Endothelial cell of coronary artery (primary cell): ENCODE data around the gene IST1. TPM values are rescaled to one million over a fixed set of nuclear protein-coding genes. Genes with fewer than 3 reads are reported as not detected.

Experiments used
- total RNA-seq: library from RNA; depleted of rRNA; stranded (reverse); fragments of >200 nt; gene quantifications from 2 replicates; pipeline ENCODE4 v1.2.3, GENCODE V29; 2014

The IST1 gene
- total RNA-seq: 133 and 151 TPM in 2 replicates

DNA sequence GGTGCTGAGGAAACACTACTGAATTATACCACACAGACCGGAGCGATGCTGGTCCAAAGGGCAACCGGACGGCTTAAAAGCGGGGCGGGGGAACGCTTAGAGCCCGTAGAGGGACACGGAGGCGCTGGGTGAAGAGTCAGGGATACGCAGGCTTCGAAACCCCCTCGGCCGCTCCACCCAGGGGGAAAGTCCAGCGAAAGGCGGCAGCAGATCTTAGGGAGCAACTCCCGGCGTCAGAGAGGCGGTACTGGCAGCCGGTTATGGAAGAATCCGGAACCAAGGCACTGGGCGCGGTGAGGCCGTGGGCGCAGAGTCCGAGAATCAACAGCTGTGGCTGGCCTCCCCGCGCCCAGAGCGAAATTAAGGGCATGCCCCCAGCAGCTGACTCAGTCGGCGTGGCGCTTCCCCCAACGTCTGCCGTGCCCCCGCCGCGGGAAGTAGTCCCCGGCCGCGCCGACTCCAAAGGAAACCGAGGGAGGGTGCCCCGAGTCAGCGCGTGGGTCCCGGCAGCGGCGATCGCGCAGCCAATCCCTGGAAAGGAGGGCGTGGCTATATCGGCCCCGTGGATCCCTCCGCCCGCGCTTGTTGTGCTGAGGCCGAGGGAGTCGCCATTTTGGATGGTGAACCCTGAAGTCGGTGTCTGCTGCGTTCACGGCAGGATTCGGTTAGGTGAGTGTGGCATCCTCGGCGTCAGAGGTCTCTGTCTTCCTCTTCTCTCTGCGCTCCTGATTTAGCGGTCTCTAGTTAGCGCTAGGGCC is at the start of gene IST1:
Gene IST1, plus strand, starts transcription at position 611 of the 758 bp plus-strand sequence. CDS start 20,110 bp downstream, outside the sequence.

DNA sequence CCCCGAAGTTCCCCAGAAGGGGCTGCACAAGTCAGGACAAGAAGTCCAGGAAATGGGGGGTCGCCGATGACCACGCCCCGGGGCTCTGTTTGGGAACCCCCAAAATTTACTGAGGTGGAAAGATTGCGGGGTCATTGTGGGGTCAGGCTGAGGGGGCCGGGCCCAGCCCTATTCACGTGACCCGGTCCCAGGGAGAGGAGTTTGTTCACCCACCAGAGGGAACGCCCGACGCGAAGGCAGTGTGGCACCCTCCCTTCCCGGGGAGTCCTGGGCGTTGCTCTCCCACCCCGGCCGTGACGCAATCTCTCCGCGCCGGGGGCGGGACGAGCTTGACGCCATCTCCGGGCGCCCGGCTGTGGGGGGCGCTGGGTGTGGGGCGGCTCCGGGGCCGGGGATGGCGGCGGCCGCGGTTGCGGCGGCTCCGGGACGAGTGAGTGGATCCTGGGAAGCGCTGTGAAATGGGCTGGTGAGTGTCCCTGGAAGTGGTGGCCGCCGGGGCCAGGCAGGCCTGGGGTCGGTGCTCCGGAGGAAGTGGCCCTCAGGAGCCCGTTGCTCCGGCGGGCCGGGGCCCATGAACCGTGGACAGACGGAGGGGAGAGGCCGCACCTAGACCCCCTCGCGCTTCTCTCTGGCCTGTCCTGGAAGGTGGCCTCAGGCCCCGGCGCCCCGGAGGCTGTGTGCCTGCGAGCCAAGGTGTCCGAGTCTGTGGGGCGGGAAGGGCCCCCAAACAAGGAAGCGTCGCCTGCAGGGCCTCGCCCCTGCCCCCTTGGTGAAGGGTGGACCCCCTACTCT is 49.5 kb upstream of the IST1 start, which contains the start of gene ATXN1L:
Gene ATXN1L, plus strand, starts transcription at position 338 of the 792 bp plus-strand sequence. CDS start 3,765 bp downstream, outside the sequence.

DNA sequence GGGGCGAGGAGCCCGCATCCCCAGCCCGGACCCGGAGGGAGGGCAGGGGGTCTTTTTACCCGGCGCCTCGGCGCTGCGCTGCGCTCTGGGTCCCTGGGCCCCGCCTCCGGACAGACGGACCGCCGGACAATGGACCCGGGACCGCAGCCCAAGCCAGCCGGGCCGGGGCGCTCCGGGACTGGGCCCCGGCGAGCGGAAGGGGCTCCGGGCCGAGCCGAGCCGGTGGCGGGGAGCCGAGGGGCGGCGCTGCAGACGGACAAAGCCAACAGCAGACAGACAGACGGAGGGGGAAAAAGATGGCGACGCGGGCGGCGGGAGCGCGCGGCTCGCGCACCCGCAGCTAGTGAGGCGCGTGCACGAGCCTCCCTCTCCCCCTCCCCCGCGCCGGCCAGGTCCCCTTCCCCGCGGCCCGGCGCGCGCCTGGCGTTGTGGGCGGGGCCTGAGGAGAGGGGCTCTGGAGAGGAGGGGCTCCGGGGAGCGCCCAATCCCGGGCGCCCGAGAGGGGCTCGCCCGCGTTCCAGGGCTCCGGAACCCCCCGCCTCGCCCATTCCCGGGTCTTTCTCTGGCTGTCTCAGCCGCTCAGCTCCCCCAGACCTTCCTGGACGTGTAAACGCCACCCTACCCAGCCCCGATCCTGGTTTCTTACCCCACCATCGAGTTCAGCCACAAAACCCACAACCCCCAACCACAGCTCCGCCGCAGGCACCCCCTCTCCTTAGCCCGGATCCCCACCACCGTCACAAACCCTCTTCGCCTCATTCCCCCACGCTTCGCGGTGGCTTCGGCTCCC is 11.3 kb upstream of the IST1 start, which contains the start of gene ZNF821:
Gene ZNF821, minus strand, starts transcription at position 334 of the 790 bp plus-strand sequence. CDS start 4,236 bp downstream, outside the sequence.

Other genes with a start within 250 kb of the IST1 start
- 4.9 and 7.1 TPM in 2 replicates for gene PHLPP2, start 170.8 kb upstream of the IST1 start, total RNA-seq
- 42.5 and 60.1 TPM in 2 replicates for gene AP1G1, start 86.7 kb upstream of the IST1 start, total RNA-seq
- 11.3 and 16.5 TPM in 2 replicates for gene ATXN1L, start 49.6 kb upstream of the IST1 start, total RNA-seq
- 4.5 and 5.5 TPM in 2 replicates for gene ZNF821, start 11.3 kb upstream of the IST1 start, total RNA-seq
- gene PKD1L3, start 104.9 kb downstream of the IST1 start, total RNA-seq: not detected in 2 replicates
- gene DHODH, start 113.2 kb downstream of the IST1 start, total RNA-seq: 3.7 TPM in 2 replicates
- not detected in 2 replicates for gene HP, start 159.0 kb downstream of the IST1 start, total RNA-seq
- not detected in 2 replicates for gene HPR, start 167.7 kb downstream of the IST1 start, total RNA-seq
- 5.9 and 6.7 TPM in 2 replicates for gene TXNL4B, start 198.1 kb downstream of the IST1 start, total RNA-seq
- 109 and 116 TPM in 2 replicates for gene DHX38, start 198.3 kb downstream of the IST1 start, total RNA-seq